NCI-H526 (cell line): ENCODE results near the gene TMEM130.

Experiments
- DNase-seq, 2 experiments: peaks; one replicate each; lab custom pipeline; 2025; lab: John Stamatoyannopoulos, UW

The TMEM130 gene

DNA sequence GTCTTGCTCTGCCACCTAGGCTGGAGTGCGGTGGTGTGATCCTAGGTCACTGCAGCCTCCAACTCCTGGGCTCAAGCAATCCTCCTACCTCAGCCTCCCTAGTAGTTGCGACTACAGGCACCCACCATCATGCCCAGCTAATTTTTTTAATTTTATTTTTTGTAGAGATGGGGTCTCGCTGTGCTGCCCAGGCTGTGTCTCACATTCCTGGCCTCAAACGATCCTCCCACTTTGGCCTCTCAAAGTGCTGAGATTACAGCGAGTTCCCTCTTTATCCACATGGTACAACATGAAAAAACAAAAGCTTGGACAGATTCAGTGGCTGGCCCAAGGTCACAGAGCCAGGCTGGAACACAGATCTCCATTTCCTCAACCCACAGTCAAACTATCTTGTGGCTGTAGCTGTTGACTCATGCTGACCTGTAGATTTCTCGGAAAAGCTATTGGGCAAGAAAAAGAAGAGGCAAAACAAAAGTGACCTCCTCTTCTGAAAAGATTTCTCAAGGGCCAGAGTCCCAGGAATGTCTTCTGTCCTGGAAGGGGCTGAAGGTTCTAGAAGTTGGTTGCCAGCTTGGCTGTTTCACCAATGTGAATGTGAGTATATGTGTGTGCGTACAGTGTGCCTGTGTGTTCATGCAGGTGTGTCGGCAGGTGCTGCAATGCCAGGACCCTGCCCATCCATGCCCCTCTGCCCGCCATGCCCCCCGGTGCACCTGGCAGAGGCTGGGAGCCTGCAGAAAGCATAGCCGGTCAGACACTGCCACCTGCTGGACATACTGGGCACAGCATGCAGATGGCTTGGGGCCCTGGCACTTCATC lies 28.4 kb downstream of the TMEM130 start:
- DNase-seq: peak in 1 of 2 experiments; percentile 76

DNA sequence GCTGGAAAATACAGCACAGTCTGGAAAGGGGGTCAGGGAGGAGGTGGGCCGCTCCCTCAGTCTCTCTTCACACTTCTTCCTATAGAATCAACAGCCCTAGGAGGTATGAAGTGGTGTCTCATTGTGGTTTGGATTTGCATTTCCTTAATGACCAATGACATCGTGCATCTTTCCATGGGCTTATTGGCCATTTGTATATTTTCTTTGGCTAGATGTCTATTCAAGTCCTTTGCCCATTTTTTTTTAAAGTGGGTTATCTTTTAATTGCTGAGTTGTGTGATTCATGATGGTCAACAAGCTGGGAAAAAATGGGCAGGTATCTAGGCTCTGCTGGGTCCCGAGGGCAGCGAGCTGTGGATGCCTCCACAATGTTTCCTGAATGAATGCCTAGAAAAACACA lies 29.1 kb downstream of the TMEM130 start:
- no peak for DNase-seq

DNA sequence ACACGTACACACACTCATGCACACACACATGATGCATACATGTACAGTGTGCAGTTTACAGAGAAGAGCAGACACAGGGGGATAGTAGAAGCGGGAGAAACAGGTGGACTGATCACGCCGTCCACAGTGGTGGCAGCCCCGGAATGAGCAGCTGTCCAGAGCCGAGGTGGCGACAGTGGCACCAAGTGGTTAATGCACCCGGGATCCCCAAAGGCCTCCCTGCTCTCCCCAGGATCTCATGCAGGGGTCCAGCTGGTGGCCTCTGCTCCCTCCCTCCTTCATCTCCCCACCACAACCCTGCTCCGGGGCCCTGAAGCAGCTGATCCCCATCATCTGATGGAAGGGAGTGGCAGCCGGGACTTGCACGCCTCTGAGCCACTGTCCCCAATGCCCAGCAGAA lies 29.7 kb downstream of the TMEM130 start:
- no peak for DNase-seq

GRCh38 chr7:98837630-98837972 lies 32.2 kb downstream of the TMEM130 start:
- DNase-seq: no peak

DNA sequence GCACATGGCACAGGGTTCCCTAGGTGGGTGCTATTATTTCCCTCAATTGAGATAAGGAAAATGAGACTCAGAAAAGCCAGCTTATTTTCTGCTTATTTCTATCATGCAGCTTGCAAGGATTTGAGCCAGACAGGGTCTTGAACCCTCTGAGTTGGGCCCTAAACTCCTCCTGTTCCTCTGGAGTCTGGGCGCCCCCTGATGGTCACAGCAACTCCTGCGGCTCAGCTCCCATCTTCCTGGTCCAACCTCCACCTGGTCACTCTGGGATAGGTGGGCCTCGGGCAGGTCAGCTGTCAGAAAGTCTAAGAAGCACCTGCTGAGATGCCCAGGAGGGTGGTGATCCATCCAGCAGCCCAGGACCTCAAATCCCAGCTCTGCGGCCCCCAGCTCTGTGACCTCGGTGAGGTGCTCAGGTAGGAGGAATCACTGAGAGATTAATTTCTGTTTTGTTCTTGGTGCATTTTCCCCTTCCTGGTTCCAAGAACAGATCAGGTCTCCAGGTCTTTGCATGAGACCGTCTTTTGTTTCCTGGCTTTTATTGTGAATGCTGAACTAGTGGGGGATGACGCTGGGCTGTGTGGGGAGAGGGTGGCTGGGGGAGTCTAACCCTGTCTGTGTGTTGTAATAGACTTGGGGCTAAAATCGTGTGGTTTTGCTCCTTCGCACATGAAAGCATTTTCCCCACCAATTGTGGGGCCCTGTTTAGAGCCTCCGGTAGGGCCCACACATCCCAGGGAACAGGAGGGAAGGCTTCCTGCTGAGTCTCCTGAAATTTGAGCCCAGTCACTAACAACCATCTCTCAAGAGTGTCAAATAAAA lies 32.8 kb downstream of the TMEM130 start:
- DNase-seq: peak; percentile 44 to 77

- DNase-seq: no peak
Observed at GRCh38 chr7:98834949-98835348, 34.9 kb downstream of the TMEM130 start.

- DNase-seq: no peak
Observed at GRCh38 chr7:98833022-98833421, 36.8 kb downstream of the TMEM130 start.

- DNase-seq: no peak
Observed at GRCh38 chr7:98831641-98832221, 38.1 kb downstream of the TMEM130 start.

- no peak for DNase-seq
Observed at GRCh38 chr7:98830972-98831548, 38.8 kb downstream of the TMEM130 start.

GRCh38 chr7:98828368-98828767 lies 41.4 kb downstream of the TMEM130 start:
- no peak for DNase-seq

GRCh38 chr7:98827258-98827657 lies 42.6 kb downstream of the TMEM130 start:
- DNase-seq: no peak

- DNase-seq: peak in 1 of 2 experiments; percentile 20
Observed at GRCh38 chr7:98826811-98827231, 43.0 kb downstream of the TMEM130 start.

GRCh38 chr7:98826387-98826786 lies 43.4 kb downstream of the TMEM130 start:
- DNase-seq: no peak

DNA sequence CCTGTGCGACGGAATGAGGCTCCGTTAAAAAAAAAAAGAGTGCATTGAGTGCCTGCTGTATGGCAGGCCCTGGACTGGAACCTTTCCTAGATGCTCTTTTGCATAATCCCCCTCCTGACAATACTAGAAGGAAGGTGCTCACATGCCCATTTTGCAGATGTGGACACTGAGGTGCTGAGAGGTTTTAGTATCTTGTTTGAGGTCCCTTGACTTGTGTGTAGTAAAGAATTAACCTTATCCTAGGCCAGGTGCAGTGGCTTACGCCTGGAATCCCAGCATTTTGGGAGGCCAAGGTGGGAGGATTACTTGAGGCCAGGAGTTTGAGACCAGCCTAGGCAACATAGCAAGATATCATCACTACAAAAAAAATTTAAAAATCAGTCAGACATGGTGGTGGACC lies 46.6 kb downstream of the TMEM130 start:
- DNase-seq: no peak

- DNase-seq: no peak
Observed at GRCh38 chr7:98821348-98821747, 48.5 kb downstream of the TMEM130 start.

DNA sequence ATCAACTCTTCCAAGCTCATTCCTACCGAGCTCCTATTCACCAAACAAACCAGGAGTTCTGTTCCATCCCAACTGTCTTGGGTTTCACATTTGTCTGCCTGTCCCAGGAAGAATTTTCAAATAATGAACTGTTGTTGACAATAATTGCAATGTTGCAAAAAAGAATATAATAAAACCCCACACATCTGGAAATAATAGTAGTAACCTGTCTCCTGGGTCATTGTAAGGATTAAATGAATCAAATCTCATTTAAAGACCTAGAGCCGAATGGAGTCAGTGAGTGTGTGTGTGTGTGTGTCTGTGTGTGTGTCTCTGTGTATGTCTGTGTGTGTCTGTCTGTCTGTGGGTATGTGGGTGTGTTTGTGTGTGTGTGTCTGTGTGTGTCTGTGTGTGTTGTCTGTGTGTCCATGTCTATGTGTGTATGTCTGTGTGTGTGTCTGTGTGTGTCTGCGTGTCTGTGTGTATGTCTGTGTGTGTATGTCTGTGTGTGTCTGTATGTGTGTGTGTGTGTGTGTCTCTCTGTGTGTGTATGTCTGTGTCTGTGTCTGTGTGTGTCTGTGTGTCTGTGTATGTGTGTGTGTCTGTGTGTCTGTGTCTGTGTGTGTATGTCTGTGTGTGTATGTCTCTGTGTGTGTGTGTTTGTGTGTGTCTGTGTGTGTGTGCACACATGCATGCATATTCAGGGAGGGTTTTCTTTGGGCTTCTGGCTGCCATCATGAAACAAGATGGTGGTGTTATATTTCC lies 52.7 kb downstream of the TMEM130 start:
- no peak for DNase-seq

DNA sequence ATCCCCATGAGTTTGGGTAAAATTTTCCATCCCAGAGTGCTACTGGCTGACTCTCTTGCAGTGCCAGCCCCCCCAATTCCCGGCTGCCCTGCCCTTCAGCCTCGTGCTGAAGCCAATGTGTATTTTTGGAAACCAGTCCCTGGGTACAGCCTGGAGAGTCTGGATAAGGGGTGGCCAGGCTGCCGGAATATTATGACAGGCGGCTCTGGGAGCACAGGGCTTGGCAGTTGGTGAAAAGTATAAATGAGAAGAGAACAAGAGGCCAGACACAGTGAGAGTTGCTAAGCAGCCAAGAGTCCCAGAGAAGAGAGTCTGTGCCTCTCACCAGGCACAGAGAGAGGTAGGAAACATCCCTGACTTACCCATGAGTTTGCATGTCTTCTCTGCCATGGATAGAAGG lies 53.6 kb downstream of the TMEM130 start:
- DNase-seq: no peak

DNA sequence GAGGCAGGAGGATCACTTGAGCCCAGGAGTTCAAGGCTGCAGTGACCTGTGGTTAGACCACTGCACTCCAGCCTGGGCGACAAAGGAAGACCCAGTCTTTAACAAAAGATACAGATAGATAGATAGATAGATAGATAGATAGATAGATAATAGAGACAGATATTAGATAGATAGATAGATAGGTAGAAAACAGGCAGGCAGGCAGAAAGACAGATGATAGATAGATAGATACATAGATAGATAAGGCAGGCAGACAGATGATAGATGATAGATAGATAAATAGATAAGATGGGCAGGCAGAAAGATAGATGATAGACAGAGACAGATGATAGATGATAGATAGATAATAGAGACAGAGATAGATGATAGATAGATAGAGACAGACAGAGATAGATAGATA lies 54.5 kb downstream of the TMEM130 start:
- no peak for DNase-seq

DNA sequence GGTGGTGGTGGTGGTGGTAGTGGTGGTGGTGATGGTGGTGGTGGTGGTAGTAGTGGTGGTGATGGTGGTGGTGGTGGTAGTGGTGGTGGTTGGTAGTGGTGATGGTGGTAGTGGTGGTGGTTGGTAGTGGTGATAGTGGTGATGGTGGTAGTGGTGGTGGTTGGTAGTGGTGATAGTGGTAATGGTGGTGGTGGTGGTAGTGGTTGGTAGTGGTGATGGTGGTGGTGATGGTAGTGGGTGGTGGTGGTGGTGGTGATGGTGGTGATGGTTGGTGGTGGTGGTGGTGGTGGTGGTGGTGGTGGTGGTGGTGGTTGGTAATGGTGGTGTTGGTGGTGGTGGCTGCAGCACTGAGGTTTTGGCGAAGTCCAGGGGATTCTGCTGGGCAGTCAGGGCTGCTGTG lies 58.5 kb downstream of the TMEM130 start:
- no peak for DNase-seq

DNA sequence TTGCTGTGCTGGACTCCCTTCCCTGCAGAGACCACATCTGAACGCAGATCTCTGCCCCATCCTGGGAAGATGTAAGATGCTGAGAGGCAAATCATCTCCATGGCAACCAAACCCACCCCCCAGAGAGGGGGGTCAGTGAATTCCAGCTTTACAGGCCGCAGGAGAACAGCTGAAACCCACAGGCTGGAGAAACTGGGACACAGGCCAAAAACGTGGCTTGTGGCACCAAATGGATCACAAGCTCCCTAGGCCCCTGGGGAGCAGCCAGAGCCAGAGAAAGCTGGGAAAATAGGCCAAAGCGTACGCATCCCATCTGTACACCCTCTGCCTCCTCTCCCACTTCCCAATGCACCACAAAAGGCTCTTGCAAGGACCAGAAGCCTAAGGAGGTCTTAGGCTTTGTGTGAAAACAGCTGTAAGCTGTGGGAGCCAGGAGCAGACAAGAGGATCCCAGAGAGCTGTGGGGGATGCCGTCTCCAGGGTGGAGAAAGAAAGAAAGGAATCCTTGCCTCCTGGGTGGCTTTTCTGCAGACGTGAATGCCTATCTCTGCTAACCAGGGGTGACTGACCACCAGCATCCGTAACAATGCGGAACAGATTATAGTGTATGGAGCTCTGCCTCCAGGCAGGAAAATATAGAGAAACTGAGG lies 59.5 kb downstream of the TMEM130 start:
- no peak for DNase-seq

GRCh38 chr7:98808751-98809460 lies 60.9 kb downstream of the TMEM130 start:
- no peak for DNase-seq
